HUES6 (cell line): ENCODE results near the gene RBMS1.

Experiments used
- H3K27ac ChIP-seq: 2 replicates; pipeline ENCODE4 v1.7.0; 2013; ENCODE audit warnings: low read depth, mild to moderate bottlenecking, low read length, inconsistent platforms
- H3K27me3 ChIP-seq: 2 replicates; pipeline ENCODE4 v1.6.1; 2013; ENCODE audit warnings: low read length; ENCODE audit not compliant: control insufficient read depth, insufficient read depth
- H3K36me3 ChIP-seq: 2 replicates; pipeline ENCODE4 v1.6.1; 2013; ENCODE audit warnings: low read length; ENCODE audit not compliant: control insufficient read depth, insufficient read depth
- H3K4me1 ChIP-seq: 2 replicates; pipeline ENCODE4 v1.6.1; 2013; ENCODE audit warnings: low read length; ENCODE audit not compliant: control insufficient read depth, insufficient read depth
- H3K4me3 ChIP-seq: 2 replicates; pipeline ENCODE4 v1.5.1; 2013; ENCODE audit warnings: low read depth, low read length
- H3K9ac ChIP-seq: one replicate; pipeline ENCODE4 v1.6.1; 2013; ENCODE audit warnings: mild to moderate bottlenecking, low read length
- H3K9me3 ChIP-seq: 2 replicates; pipeline ENCODE4 v1.6.1; 2013; ENCODE audit warnings: low read depth, low read length; ENCODE audit not compliant: control insufficient read depth, insufficient read depth

Gene RBMS1

DNA sequence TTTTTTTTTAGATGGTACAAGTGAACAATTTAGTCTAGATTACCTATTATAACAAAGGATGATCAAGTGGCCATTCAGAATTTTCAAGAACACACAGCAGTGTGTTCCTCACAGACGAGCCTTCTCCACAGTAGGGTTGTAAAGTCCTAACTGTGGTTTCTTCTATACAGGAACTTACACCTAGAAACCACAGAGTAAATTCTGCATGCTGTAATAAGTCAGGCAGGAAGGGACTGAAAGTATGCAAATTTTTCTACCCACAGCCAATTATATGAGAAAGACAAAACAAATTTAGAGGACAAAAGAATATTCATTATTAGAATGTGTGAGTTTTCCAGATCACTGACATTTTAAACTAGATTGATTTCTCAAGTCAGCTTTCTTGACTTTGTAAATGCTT is 99.5 kb downstream of the RBMS1 start:
- Histone ChIP-seq H3K4me3 (no peak overlapping the region), H3K9ac (no peak overlapping the region), H3K4me1 (peaks cover 49% of the 10 kb centered on the region), H3K9me3 (no peaks in the 10 kb centered on the region), H3K27ac (no peak overlapping the region), H3K36me3 (no peaks in the 10 kb centered on the region), H3K27me3 (no peaks in the 10 kb centered on the region)

DNA sequence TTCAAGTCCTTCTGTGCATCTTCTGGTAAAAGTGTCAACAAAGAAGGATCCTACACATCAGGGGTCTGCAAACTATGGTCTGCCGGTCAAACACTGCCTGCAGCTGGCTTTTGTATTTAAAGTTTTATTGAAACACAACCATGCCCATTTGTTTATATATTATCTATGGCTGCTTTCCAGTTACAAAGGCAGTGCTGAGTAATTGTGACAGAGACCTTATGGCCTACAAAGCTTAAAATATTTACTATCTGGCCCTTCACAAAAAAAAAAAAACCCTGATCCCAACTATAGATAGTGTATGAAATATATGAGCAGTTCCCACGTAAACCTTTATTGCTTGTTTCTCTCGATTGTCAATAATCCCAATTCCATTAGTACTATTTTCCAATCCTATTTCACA is 101.4 kb downstream of the RBMS1 start:
- no peak overlapping the region for H3K9ac ChIP-seq
- H3K4me3 ChIP-seq: no peak overlapping the region
- no peak overlapping the region for H3K27ac ChIP-seq
- H3K4me1 ChIP-seq: peaks cover 48% of the 10 kb centered on the region
- no peaks in the 10 kb centered on the region for H3K36me3 ChIP-seq
- no peaks in the 10 kb centered on the region for H3K27me3 ChIP-seq
- no peaks in the 10 kb centered on the region for H3K9me3 ChIP-seq

DNA sequence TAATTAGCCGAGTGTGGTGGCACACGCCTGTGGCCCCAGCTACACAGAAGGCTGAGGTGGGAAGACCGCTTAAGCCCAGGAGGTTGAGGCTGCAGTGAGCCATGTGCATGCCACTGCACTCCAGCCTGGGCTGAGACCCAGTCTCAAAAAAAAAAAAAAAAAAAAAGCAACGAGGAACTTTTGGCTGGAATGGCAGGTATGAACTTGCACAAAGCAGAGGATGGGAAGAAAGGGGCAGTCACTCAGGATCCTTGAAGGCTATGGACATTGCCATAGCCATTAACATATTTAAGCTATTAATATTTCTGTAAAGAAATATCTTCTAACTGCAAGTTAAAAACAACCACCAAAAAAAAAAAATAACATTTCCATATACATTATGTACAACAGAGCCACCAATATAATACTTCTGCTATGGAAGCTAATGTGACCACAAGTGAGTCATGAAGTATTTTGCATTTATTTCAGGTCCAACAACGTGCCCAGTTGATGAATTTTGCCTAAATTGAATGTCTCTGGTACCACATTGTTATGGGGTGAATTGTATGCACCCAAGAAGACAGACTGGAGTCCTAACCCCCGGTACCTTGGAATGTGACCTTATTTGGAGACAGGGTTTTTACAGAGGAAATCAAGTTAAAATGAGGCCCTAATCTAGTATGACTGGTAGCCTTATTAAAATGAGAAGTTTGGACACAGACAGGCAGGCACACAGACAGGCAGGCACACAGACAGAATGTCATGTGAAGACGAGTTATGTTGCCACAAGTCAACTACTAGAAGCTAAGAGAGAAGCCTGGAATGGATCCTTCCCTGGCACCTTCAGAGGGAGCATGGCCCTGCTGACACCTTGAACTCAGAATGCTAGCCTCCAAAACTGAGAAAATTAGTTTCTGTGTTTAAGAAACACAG is 102.8 kb downstream of the RBMS1 start:
- Histone ChIP-seq H3K4me1 (peaks cover 44% of the 10 kb centered on the region), H3K27ac (no peak overlapping the region), H3K27me3 (no peaks in the 10 kb centered on the region)

DNA sequence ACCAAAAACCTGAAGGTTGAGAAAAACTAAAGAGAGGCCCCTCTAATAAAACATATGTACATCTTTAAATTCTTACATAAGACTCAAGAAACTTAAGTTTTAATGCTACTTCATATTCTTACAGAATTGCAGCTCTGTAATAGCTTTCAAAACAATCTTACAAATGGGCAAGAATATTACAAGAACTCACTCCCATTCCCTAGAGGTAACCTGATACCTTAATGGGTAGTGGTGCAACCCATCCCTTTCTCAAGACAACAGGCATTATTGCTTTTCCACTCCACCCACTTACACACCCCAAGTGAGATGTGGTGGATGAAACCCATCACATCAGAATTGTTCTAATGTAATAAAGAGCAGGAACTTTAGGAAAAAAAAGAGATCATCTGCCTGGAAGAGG is 103.7 kb downstream of the RBMS1 start:
- Histone ChIP-seq H3K4me1 (peaks cover 43% of the 10 kb centered on the region), H3K4me3 (no peak overlapping the region), H3K27me3 (no peaks in the 10 kb centered on the region), H3K36me3 (no peaks in the 10 kb centered on the region), H3K9me3 (no peaks in the 10 kb centered on the region), H3K27ac (no peak overlapping the region), H3K9ac (no peak overlapping the region)

More for the DNA sequence above, 102.8 kb downstream of the RBMS1 start:
- Histone ChIP-seq H3K9ac (no peak overlapping the region), H3K9me3 (no peaks in the 10 kb centered on the region), H3K36me3 (no peaks in the 10 kb centered on the region), H3K4me3 (no peak overlapping the region)

DNA sequence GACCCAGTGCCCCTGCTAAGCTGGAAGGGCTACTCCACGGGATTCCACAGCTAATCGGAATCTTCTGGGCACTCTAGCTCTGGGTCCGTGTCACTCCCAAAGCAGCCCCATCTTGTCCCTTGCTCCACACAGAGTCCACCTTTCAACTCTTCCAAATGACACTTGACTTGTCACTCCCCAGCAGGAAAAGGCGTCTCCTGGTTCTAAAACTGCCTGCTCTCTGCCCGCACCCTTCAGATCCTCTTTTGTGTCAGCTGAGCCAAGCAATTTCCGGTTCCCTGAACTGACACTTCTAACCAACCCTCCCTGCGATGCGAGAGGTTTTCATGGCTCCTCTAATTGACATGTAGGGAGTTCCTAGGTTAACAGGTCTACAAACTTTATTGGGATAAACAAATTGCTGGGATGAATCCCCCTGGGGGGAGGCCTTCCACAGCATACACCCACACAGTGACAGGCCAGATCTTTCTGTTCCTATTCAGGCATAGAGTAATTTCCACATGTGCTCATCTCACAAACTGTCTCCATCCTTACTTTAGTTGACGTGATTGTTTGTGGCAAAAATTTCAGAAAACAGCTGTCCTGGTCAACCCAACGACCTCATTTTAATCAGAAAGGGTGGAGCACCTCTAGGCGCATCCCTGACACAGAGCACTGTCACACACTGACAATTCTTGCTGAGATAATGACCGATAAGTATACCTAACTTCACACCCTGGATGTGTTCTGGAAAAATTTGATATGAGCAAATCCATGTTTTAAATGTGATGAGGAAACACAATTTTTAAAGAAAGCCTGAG is 104.9 kb downstream of the RBMS1 start:
- Histone ChIP-seq H3K36me3 (no peaks in the 10 kb centered on the region), H3K27me3 (no peaks in the 10 kb centered on the region), H3K27ac (no peak overlapping the region), H3K9me3 (no peaks in the 10 kb centered on the region), H3K4me1 (peaks cover 40% of the 10 kb centered on the region), H3K9ac (no peak overlapping the region), H3K4me3 (no peak overlapping the region)

DNA sequence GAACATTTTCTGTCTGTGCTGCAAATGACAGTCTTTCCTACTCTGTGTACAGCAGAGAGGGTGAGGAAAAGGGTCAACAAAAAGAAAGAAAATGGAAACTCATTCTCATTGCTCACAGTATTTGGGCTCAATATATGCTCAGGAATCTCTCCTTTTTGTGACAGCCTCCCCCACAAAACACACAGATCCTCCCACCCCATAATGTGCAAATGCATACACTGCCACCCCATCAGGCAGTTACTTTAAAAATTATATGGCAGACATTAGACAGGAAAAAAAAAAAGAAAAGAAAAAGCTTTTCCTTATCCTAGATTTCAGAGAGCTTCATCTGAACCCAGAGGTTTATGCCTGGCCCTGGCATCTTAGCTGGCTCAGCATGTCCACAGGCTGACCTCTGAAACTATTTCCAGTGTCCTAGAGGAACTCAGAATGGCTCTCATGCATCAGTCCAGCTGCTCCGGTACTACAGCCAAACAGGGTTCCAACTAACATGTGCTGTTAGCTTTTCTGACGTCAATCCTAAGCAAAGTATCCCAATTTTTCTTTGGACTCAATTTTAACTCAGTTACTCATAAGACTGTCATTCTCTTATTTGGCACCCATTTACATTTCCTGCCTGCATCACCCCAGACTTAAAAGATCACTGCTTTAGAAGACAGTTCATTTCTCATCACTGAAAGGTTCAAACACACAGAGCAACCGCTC is 105.9 kb downstream of the RBMS1 start:
- no peak overlapping the region for H3K9ac ChIP-seq
- H3K27me3 ChIP-seq: no peaks in the 10 kb centered on the region
- H3K36me3 ChIP-seq: no peaks in the 10 kb centered on the region
- H3K9me3 ChIP-seq: no peaks in the 10 kb centered on the region
- H3K4me3 ChIP-seq: no peak overlapping the region
- no peak overlapping the region for H3K27ac ChIP-seq
- H3K4me1 ChIP-seq: peaks cover 43% of the 10 kb centered on the region

DNA sequence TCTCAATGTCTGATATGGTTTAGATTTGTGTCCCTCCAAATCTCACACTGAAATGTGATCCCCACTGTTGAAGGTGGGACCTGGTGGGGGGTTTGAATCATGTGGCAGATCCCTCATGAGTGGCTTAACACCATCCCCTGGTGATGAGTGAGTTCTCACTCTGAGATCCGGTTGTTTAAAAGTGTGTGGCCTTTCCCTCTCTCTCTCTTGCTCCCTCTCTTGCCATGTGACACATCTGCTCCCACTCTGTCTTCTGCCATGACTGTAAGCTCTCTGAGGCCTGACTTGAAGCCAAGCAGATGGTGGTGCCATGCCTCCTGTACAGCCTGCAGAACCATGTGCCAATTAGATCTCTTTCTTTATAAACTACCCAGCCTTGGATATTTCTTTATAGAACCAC is 108.8 kb downstream of the RBMS1 start:
- Histone ChIP-seq H3K27me3 (no peaks in the 10 kb centered on the region), H3K4me3 (no peak overlapping the region), H3K27ac (no peak overlapping the region), H3K36me3 (no peaks in the 10 kb centered on the region), H3K9ac (no peak overlapping the region), H3K4me1 (peaks cover 47% of the 10 kb centered on the region), H3K9me3 (no peaks in the 10 kb centered on the region)

DNA sequence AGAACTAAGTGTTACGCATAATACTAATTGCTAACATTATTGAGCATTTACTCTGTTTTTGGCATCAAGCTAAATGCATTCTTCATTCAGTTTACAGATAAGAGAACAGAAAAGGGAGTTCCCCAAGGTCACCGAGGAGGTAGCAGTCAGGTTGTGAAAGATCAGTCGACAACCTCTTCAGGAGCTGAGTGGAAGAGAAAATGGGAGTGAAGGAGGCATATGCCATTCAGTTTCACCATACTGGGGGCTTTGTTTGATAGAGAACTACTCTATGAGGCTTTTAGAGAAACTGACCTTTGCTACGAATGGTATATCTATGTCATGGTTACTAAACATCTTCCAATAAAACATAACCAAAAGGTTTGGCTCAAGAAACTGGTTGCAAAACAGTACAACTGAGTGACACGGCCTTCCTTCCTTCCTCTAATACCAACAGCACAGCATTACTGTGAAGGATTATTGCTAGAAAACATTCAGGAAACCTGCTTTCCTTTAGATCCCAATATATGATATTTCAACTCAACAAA is 112.1 kb downstream of the RBMS1 start:
- H3K9me3 ChIP-seq: no peaks in the 10 kb centered on the region
- H3K27ac ChIP-seq: no peak overlapping the region
- H3K9ac ChIP-seq: no peak overlapping the region
- H3K4me3 ChIP-seq: no peak overlapping the region
- H3K36me3 ChIP-seq: no peaks in the 10 kb centered on the region
- H3K4me1 ChIP-seq: peaks cover 39% of the 10 kb centered on the region
- no peaks in the 10 kb centered on the region for H3K27me3 ChIP-seq

DNA sequence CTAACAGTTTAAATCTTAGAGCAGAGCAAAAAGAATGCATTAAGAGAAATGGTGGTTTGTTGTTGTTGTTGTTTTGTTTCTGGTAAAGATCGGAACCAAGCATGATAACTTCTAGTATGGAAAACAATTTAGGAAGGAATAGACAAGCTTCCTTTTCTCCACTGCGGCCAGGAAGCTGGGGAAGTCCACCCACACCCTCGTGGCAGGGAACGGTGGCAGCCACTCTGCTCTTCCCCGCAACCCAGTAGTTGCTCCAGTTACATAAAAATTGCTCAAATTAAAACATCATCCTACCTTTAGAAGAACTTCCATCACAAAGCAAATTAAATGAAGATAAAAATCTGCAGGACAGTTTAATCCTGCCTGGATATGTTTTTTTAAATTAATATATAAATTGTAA is 113.0 kb downstream of the RBMS1 start:
- no peaks in the 10 kb centered on the region for H3K27me3 ChIP-seq
- H3K36me3 ChIP-seq: no peaks in the 10 kb centered on the region
- H3K4me1 ChIP-seq: peaks cover 45% of the 10 kb centered on the region
- H3K9me3 ChIP-seq: no peaks in the 10 kb centered on the region
- H3K9ac ChIP-seq: no peak overlapping the region
- no peak overlapping the region for H3K27ac ChIP-seq
- H3K4me3 ChIP-seq: no peak overlapping the region

DNA sequence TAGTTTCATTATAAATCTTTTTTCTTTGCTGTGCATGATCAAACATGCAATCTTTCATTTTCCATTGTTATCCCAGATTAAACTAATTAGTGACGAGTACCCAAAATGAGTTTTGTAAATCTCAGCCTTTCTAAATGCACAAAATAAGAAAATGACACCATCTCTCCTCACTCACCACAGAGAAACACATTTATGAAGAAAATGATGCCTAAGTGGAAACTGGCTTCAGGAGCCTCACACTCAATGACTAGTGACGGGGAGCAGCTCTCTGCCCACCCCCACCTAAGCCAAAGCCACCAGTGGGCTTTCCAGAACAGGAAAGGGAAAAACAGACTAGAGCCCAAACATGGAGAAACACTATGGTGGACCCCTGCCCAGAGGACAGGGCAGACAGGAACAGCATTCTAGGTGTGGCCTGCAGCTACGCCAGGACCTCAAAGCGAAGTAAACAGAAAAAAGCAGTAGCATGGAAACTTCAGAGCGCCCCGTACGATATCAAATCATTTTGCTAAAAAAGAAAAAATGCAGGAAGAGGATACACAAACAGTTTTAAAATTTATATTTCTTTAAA is 113.5 kb downstream of the RBMS1 start:
- Histone ChIP-seq H3K27me3 (no peaks in the 10 kb centered on the region), H3K4me3 (no peak overlapping the region), H3K4me1 (peaks cover 51% of the 10 kb centered on the region), H3K36me3 (no peaks in the 10 kb centered on the region), H3K9ac (no peak overlapping the region), H3K9me3 (no peaks in the 10 kb centered on the region), H3K27ac (no peak overlapping the region)
